GM23338 (cell line): ENCODE results near the gene MRPL23. TPM values are rescaled to one million over a fixed set of nuclear protein-coding genes. Genes with fewer than 3 reads are reported as not detected.

ENCODE experiments used
- ATAC-seq: fragments of 200-7000 bp; cut with Tn5 transposase; 3 replicates; pipeline ENCODE4 v1.9.1; 2020
- DNase-seq: peaks from one replicate; pipeline ENCODE4 v3.0.0-alpha.2; 2015; ENCODE audit warnings: low spot score
- H2AFZ ChIP-seq: fragments of 200-600 bp; sonication (generic); 2 replicates; pipeline ENCODE4 v1.8.0; 2016; ENCODE audit warnings: antibody characterized with exemption, mild to moderate bottlenecking, moderate library complexity
- H3F3A ChIP-seq: fragments of 200-600 bp; sonication (generic); replicated peaks from 2 replicates; pipeline ENCODE4 v1.8.0; 2017; ENCODE audit warnings: antibody characterized with exemption, mixed run types, low read depth
- H3K27ac ChIP-seq: fragments of 200-600 bp; sonication (generic); 2 replicates; pipeline ENCODE4 v1.6.1; 2016; ENCODE audit warnings: low read depth
- H3K27me3 ChIP-seq: fragments of 200-600 bp; sonication (generic); 2 replicates; pipeline ENCODE4 v1.8.0; 2016; ENCODE audit warnings: mild to moderate bottlenecking, mixed run types, moderate library complexity; ENCODE audit not compliant: insufficient read depth
- H3K36me3 ChIP-seq: fragments of 200-600 bp; sonication (generic); 2 replicates; pipeline ENCODE4 v1.8.0; 2016; ENCODE audit warnings: mild to moderate bottlenecking; ENCODE audit not compliant: insufficient read depth
- H3K4me1 ChIP-seq: fragments of 200-600 bp; sonication (generic); 2 replicates; pipeline ENCODE4 v1.8.0; 2016; ENCODE audit warnings: mild to moderate bottlenecking, moderate library complexity; ENCODE audit not compliant: insufficient read depth
- H3K4me2 ChIP-seq: fragments of 200-600 bp; sonication (generic); 2 replicates; pipeline ENCODE4 v1.7.1; 2017; ENCODE audit warnings: mixed run types
- H3K4me3 ChIP-seq: fragments of 200-600 bp; sonication (generic); 2 replicates; pipeline ENCODE4 v1.6.1; 2016; ENCODE audit warnings: mixed run types
- H3K79me2 ChIP-seq: fragments of 200-600 bp; sonication (generic); replicated peaks from 2 replicates; pipeline ENCODE4 v1.8.0; 2017; ENCODE audit warnings: mild to moderate bottlenecking; ENCODE audit not compliant: insufficient read depth
- H3K9me2 ChIP-seq: fragments of 200-600 bp; sonication (generic); 2 replicates; pipeline ENCODE4 v1.8.0; 2017; ENCODE audit not compliant: insufficient read depth
- H4K20me1 ChIP-seq: fragments of 200-600 bp; sonication (generic); replicated peaks from 2 replicates; pipeline ENCODE4 v1.8.0; 2017; ENCODE audit warnings: mild to moderate bottlenecking; ENCODE audit not compliant: insufficient read depth
- H3K27ac Mint-ChIP-seq: 2 replicates; pipeline ENCODE4 v1.8.0; 2020; ENCODE audit warnings: inconsistent platforms, mild to moderate bottlenecking, moderate library complexity, mixed read lengths
- H3K27me3 Mint-ChIP-seq: 3 replicates; pipeline ENCODE4 v1.8.0; 2022; ENCODE audit warnings: low read depth, mild to moderate bottlenecking, moderate library complexity, mixed read lengths, inconsistent platforms; ENCODE audit not compliant: insufficient read depth, poor library complexity
- H3K36me3 Mint-ChIP-seq: 3 replicates; pipeline ENCODE4 v1.8.0; 2021; ENCODE audit warnings: low read depth, mild to moderate bottlenecking, inconsistent platforms, moderate library complexity, mixed read lengths
- H3K4me1 Mint-ChIP-seq: 3 replicates; pipeline ENCODE4 v1.8.0; 2020; ENCODE audit warnings: mild to moderate bottlenecking, inconsistent platforms, mixed read lengths
- H3K4me3 Mint-ChIP-seq: 3 replicates; pipeline ENCODE4 v1.8.0; 2021; ENCODE audit warnings: moderate library complexity, mild to moderate bottlenecking, inconsistent platforms, mixed read lengths
- H3K9me3 Mint-ChIP-seq: 3 replicates; pipeline ENCODE4 v1.8.0; 2020; ENCODE audit warnings: moderate library complexity, mild to moderate bottlenecking, inconsistent platforms, mixed read lengths
- CREB1 ChIP-seq: fragments of 250-450 bp; sonication (Bioruptor Pico); IDR thresholded peaks from 2 replicates; pipeline ENCODE4 v1.5.0; 2020; ENCODE audit warnings: low read depth, mild to moderate bottlenecking, moderate library complexity
- CTCF ChIP-seq, 2 experiments: fragments of 200-600 bp in 1 of 2; sonication (generic) in 1 of 2; conservative IDR thresholded peaks; 2 replicates each; pipeline versions ENCODE4 v1.5.1 to v1.6.1; 2016 to 2017; ENCODE audit warnings: antibody characterized with exemption in 2 of 2, low read depth in 2 of 2, mild to moderate bottlenecking in 2 of 2, moderate library complexity in 1 of 2
- EZH2 ChIP-seq: fragments of 200-600 bp; sonication (generic); IDR thresholded peaks from one replicate; pipeline ENCODE4 v1.8.0; 2017; ENCODE audit warnings: antibody characterized with exemption, mild to moderate bottlenecking, low read depth; ENCODE audit not compliant: unreplicated experiment
- EZH2phosphoT487 ChIP-seq: fragments of 200-600 bp; sonication (generic); IDR thresholded peaks from one replicate; pipeline ENCODE4 v1.8.1; 2018; ENCODE audit warnings: antibody characterized with exemption; ENCODE audit not compliant: unreplicated experiment
- POLR2AphosphoS5 ChIP-seq: IDR thresholded peaks from 2 replicates; pipeline ENCODE4 v1.6.1; 2016; ENCODE audit warnings: antibody characterized with exemption, low read depth
- REST ChIP-seq: IDR thresholded peaks from one replicate; pipeline ENCODE4 v1.6.1; 2018; ENCODE audit warnings: antibody characterized with exemption; ENCODE audit not compliant: unreplicated experiment
- STAT1 ChIP-seq: IDR thresholded peaks from one replicate; pipeline ENCODE4 v1.6.1; 2016; ENCODE audit warnings: antibody characterized with exemption; ENCODE audit not compliant: unreplicated experiment
- ZNF114 ChIP-seq: fragments of 250-450 bp; sonication (Bioruptor Pico); IDR thresholded peaks from 2 replicates; pipeline ENCODE4 v1.5.0; 2020; ENCODE audit warnings: mild to moderate bottlenecking, moderate library complexity
- ZNF331 ChIP-seq: fragments of 250-450 bp; sonication (Bioruptor Pico); IDR thresholded peaks from 2 replicates; pipeline ENCODE4 v1.5.0; 2020; ENCODE audit warnings: low read depth, mild to moderate bottlenecking, moderate library complexity
- ZNF462 ChIP-seq: fragments of 250-450 bp; sonication (Bioruptor Pico); IDR thresholded peaks from 2 replicates; pipeline ENCODE4 v1.5.0; 2020; ENCODE audit warnings: mild to moderate bottlenecking, moderate library complexity
- polyA plus RNA-seq: library from polyadenylated mRNA; unstranded; fragments of >200 nt; fragmentation: Nextera tagmentation; extraction: Ambion mirVana; gene quantifications from 2 replicates; pipeline ENCODE4 v1.2.1, GENCODE V29; 2016
- total RNA-seq: library from RNA; depleted of rRNA; stranded (reverse); fragments of >200 nt; shearing (Covaris generic); gene quantifications from 2 replicates; pipeline ENCODE4 v1.2.3, GENCODE V29; 2014

MRPL23 gene
- total and polyA plus RNA-seq, 2 experiments from 2014 or later, result 84.7 to 91.5 TPM

GRCh38 chr11:1969035-1969434 is 21.9 kb downstream of the MRPL23 start:
- Mint-ChIP-seq H3K36me3 (no peaks in the 10 kb centered on the region), H3K9me3 (no peaks in the 10 kb centered on the region), H3K4me1 (no peaks in the 10 kb centered on the region), H3K27ac (no peak overlapping the region), H3K27me3 (no peaks in the 10 kb centered on the region), H3K4me3 (no peak overlapping the region)
- H3K4me1 ChIP-seq, result no peaks in the 10 kb centered on the region
- no peak overlapping the region for H3K27ac ChIP-seq
- no peak overlapping the region for H2AFZ ChIP-seq
- H3F3A ChIP-seq, result no peaks in the 10 kb centered on the region
- no peaks in the 10 kb centered on the region for H3K79me2 ChIP-seq
- no peaks in the 10 kb centered on the region for H3K9me2 ChIP-seq
- ATAC-seq, result peak; percentile 78
- no peak overlapping the region for H3K4me2 ChIP-seq
- no peaks in the 10 kb centered on the region for H4K20me1 ChIP-seq
- DNase-seq, result no peak
- H3K4me3 ChIP-seq, result no peak overlapping the region
- H3K27me3 ChIP-seq, result no peaks in the 10 kb centered on the region
- TF ChIP-seq ZNF462 (CRISPR knock-in tag) (no peak), CREB1 (no peak), ZNF114 (CRISPR knock-in tag) (no peak), POLR2AphosphoS5 (no peak), ZNF331 (CRISPR knock-in tag) (no peak), CTCF (conservative IDR thresholded peaks at IDR 0.05; ENCODE audit: low read depth in 2 of 2) (no peak), EZH2phosphoT487 (no peak), REST (no peak), STAT1 (no peak), EZH2 (no peak)
- no peaks in the 10 kb centered on the region for H3K36me3 ChIP-seq
